GM23338 (cell line): ENCODE results near the gene DIS3L. TPM values are rescaled to one million over a fixed set of nuclear protein-coding genes. Genes with fewer than 3 reads are reported as not detected.

ENCODE experiments used
- ATAC-seq: fragments of 200-7000 bp; cut with Tn5 transposase; 3 replicates; pipeline ENCODE4 v1.9.1; 2020
- DNase-seq: peaks from one replicate; pipeline ENCODE4 v3.0.0-alpha.2; 2015; ENCODE audit warnings: low spot score
- H2AFZ ChIP-seq: fragments of 200-600 bp; sonication (generic); 2 replicates; pipeline ENCODE4 v1.8.0; 2016; ENCODE audit warnings: antibody characterized with exemption, mild to moderate bottlenecking, moderate library complexity
- H3F3A ChIP-seq: fragments of 200-600 bp; sonication (generic); replicated peaks from 2 replicates; pipeline ENCODE4 v1.8.0; 2017; ENCODE audit warnings: antibody characterized with exemption, mixed run types, low read depth
- H3K27ac ChIP-seq: fragments of 200-600 bp; sonication (generic); 2 replicates; pipeline ENCODE4 v1.6.1; 2016; ENCODE audit warnings: low read depth
- H3K27me3 ChIP-seq: fragments of 200-600 bp; sonication (generic); 2 replicates; pipeline ENCODE4 v1.8.0; 2016; ENCODE audit warnings: mild to moderate bottlenecking, mixed run types, moderate library complexity; ENCODE audit not compliant: insufficient read depth
- H3K36me3 ChIP-seq: fragments of 200-600 bp; sonication (generic); 2 replicates; pipeline ENCODE4 v1.8.0; 2016; ENCODE audit warnings: mild to moderate bottlenecking; ENCODE audit not compliant: insufficient read depth
- H3K4me1 ChIP-seq: fragments of 200-600 bp; sonication (generic); 2 replicates; pipeline ENCODE4 v1.8.0; 2016; ENCODE audit warnings: mild to moderate bottlenecking, moderate library complexity; ENCODE audit not compliant: insufficient read depth
- H3K4me2 ChIP-seq: fragments of 200-600 bp; sonication (generic); 2 replicates; pipeline ENCODE4 v1.7.1; 2017; ENCODE audit warnings: mixed run types
- H3K4me3 ChIP-seq: fragments of 200-600 bp; sonication (generic); 2 replicates; pipeline ENCODE4 v1.6.1; 2016; ENCODE audit warnings: mixed run types
- H3K79me2 ChIP-seq: fragments of 200-600 bp; sonication (generic); replicated peaks from 2 replicates; pipeline ENCODE4 v1.8.0; 2017; ENCODE audit warnings: mild to moderate bottlenecking; ENCODE audit not compliant: insufficient read depth
- H3K9me2 ChIP-seq: fragments of 200-600 bp; sonication (generic); 2 replicates; pipeline ENCODE4 v1.8.0; 2017; ENCODE audit not compliant: insufficient read depth
- H4K20me1 ChIP-seq: fragments of 200-600 bp; sonication (generic); replicated peaks from 2 replicates; pipeline ENCODE4 v1.8.0; 2017; ENCODE audit warnings: mild to moderate bottlenecking; ENCODE audit not compliant: insufficient read depth
- H3K27ac Mint-ChIP-seq: 2 replicates; pipeline ENCODE4 v1.8.0; 2020; ENCODE audit warnings: inconsistent platforms, mild to moderate bottlenecking, moderate library complexity, mixed read lengths
- H3K27me3 Mint-ChIP-seq: 3 replicates; pipeline ENCODE4 v1.8.0; 2022; ENCODE audit warnings: low read depth, mild to moderate bottlenecking, moderate library complexity, mixed read lengths, inconsistent platforms; ENCODE audit not compliant: insufficient read depth, poor library complexity
- H3K36me3 Mint-ChIP-seq: 3 replicates; pipeline ENCODE4 v1.8.0; 2021; ENCODE audit warnings: low read depth, mild to moderate bottlenecking, inconsistent platforms, moderate library complexity, mixed read lengths
- H3K4me1 Mint-ChIP-seq: 3 replicates; pipeline ENCODE4 v1.8.0; 2020; ENCODE audit warnings: mild to moderate bottlenecking, inconsistent platforms, mixed read lengths
- H3K4me3 Mint-ChIP-seq: 3 replicates; pipeline ENCODE4 v1.8.0; 2021; ENCODE audit warnings: moderate library complexity, mild to moderate bottlenecking, inconsistent platforms, mixed read lengths
- H3K9me3 Mint-ChIP-seq: 3 replicates; pipeline ENCODE4 v1.8.0; 2020; ENCODE audit warnings: moderate library complexity, mild to moderate bottlenecking, inconsistent platforms, mixed read lengths
- CREB1 ChIP-seq: fragments of 250-450 bp; sonication (Bioruptor Pico); IDR thresholded peaks from 2 replicates; pipeline ENCODE4 v1.5.0; 2020; ENCODE audit warnings: low read depth, mild to moderate bottlenecking, moderate library complexity
- EZH2 ChIP-seq: fragments of 200-600 bp; sonication (generic); IDR thresholded peaks from one replicate; pipeline ENCODE4 v1.8.0; 2017; ENCODE audit warnings: antibody characterized with exemption, mild to moderate bottlenecking, low read depth; ENCODE audit not compliant: unreplicated experiment
- EZH2phosphoT487 ChIP-seq: fragments of 200-600 bp; sonication (generic); IDR thresholded peaks from one replicate; pipeline ENCODE4 v1.8.1; 2018; ENCODE audit warnings: antibody characterized with exemption; ENCODE audit not compliant: unreplicated experiment
- JUNB ChIP-seq: IDR thresholded peaks from one replicate; pipeline ENCODE4 v1.6.1; 2016; ENCODE audit warnings: antibody characterized with exemption; ENCODE audit not compliant: unreplicated experiment
- NANOG ChIP-seq: IDR thresholded peaks from 2 replicates; pipeline ENCODE4 v1.6.1; 2016; ENCODE audit warnings: antibody characterized with exemption, borderline replicate concordance
- POLR2AphosphoS5 ChIP-seq: IDR thresholded peaks from 2 replicates; pipeline ENCODE4 v1.6.1; 2016; ENCODE audit warnings: antibody characterized with exemption, low read depth
- STAT1 ChIP-seq: IDR thresholded peaks from one replicate; pipeline ENCODE4 v1.6.1; 2016; ENCODE audit warnings: antibody characterized with exemption; ENCODE audit not compliant: unreplicated experiment
- ZNF114 ChIP-seq: fragments of 250-450 bp; sonication (Bioruptor Pico); IDR thresholded peaks from 2 replicates; pipeline ENCODE4 v1.5.0; 2020; ENCODE audit warnings: mild to moderate bottlenecking, moderate library complexity
- ZNF331 ChIP-seq: fragments of 250-450 bp; sonication (Bioruptor Pico); IDR thresholded peaks from 2 replicates; pipeline ENCODE4 v1.5.0; 2020; ENCODE audit warnings: low read depth, mild to moderate bottlenecking, moderate library complexity
- polyA plus RNA-seq: library from polyadenylated mRNA; unstranded; fragments of >200 nt; fragmentation: Nextera tagmentation; extraction: Ambion mirVana; gene quantifications from 2 replicates; pipeline ENCODE4 v1.2.1, GENCODE V29; 2016
- total RNA-seq: library from RNA; depleted of rRNA; stranded (reverse); fragments of >200 nt; shearing (Covaris generic); gene quantifications from 2 replicates; pipeline ENCODE4 v1.2.3, GENCODE V29; 2014
- TF ChIP-seq, protein P1 (sequence below): IDR thresholded peaks from 2 replicates; pipeline ENCODE4 v1.6.1; 2016; ENCODE audit warnings: antibody characterized with exemption
- TF ChIP-seq, protein P2 (sequence below): IDR thresholded peaks from one replicate; pipeline ENCODE4 v1.6.1; 2018; ENCODE audit warnings: antibody characterized with exemption; ENCODE audit not compliant: unreplicated experiment
- TF ChIP-seq, protein P3 (sequence below): fragments of 250-450 bp; sonication (Bioruptor Pico); IDR thresholded peaks from 2 replicates; pipeline ENCODE4 v1.5.0; 2020; ENCODE audit warnings: mild to moderate bottlenecking, moderate library complexity
- TF ChIP-seq, protein P4 (sequence below), 2 experiments: fragments of 200-600 bp in 1 of 2; sonication (generic) in 1 of 2; conservative IDR thresholded peaks; 2 replicates each; pipeline versions ENCODE4 v1.5.1 to v1.6.1; 2016 to 2017; ENCODE audit warnings: antibody characterized with exemption in 2 of 2, low read depth in 2 of 2, mild to moderate bottlenecking in 2 of 2, moderate library complexity in 1 of 2

DIS3L gene
- total and polyA plus RNA-seq, 2 experiments from 2014 or later = 8.9 to 21.8 TPM

GRCh38 chr15:66378814-66379430, 85.6 kb downstream of the DIS3L start:
- ATAC-seq (no peak), DNase-seq (no peak)
- no peaks in the 10 kb centered on the region for H3K36me3 Mint-ChIP-seq
- Histone ChIP-seq H3K36me3 (no peaks in the 10 kb centered on the region), H2AFZ (no peak overlapping the region), H3K27me3 (no peaks in the 10 kb centered on the region), H3K4me3 (no peak overlapping the region), H3K27ac (no peak overlapping the region), H4K20me1 (no peaks in the 10 kb centered on the region), H3K4me1 (no peaks in the 10 kb centered on the region), H3F3A (no peaks in the 10 kb centered on the region), H3K79me2 (no peaks in the 10 kb centered on the region), H3K9me2 (no peaks in the 10 kb centered on the region), H3K4me2 (no peak overlapping the region)
- H3K9me3 Mint-ChIP-seq = peaks cover 10% of the 10 kb centered on the region; the same call in 2 of the 3 replicates
- no peak overlapping the region for H3K27ac Mint-ChIP-seq
- no peaks in the 10 kb centered on the region for H3K4me1 Mint-ChIP-seq
- H3K4me3 Mint-ChIP-seq = no peak overlapping the region
- TF ChIP-seq, protein P1, sequence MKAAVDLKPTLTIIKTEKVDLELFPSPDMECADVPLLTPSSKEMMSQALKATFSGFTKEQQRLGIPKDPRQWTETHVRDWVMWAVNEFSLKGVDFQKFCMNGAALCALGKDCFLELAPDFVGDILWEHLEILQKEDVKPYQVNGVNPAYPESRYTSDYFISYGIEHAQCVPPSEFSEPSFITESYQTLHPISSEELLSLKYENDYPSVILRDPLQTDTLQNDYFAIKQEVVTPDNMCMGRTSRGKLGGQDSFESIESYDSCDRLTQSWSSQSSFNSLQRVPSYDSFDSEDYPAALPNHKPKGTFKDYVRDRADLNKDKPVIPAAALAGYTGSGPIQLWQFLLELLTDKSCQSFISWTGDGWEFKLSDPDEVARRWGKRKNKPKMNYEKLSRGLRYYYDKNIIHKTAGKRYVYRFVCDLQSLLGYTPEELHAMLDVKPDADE = no peak
- no peak for TF ChIP-seq STAT1
- TF ChIP-seq, protein P2, sequence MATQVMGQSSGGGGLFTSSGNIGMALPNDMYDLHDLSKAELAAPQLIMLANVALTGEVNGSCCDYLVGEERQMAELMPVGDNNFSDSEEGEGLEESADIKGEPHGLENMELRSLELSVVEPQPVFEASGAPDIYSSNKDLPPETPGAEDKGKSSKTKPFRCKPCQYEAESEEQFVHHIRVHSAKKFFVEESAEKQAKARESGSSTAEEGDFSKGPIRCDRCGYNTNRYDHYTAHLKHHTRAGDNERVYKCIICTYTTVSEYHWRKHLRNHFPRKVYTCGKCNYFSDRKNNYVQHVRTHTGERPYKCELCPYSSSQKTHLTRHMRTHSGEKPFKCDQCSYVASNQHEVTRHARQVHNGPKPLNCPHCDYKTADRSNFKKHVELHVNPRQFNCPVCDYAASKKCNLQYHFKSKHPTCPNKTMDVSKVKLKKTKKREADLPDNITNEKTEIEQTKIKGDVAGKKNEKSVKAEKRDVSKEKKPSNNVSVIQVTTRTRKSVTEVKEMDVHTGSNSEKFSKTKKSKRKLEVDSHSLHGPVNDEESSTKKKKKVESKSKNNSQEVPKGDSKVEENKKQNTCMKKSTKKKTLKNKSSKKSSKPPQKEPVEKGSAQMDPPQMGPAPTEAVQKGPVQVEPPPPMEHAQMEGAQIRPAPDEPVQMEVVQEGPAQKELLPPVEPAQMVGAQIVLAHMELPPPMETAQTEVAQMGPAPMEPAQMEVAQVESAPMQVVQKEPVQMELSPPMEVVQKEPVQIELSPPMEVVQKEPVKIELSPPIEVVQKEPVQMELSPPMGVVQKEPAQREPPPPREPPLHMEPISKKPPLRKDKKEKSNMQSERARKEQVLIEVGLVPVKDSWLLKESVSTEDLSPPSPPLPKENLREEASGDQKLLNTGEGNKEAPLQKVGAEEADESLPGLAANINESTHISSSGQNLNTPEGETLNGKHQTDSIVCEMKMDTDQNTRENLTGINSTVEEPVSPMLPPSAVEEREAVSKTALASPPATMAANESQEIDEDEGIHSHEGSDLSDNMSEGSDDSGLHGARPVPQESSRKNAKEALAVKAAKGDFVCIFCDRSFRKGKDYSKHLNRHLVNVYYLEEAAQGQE = no peak
- TF ChIP-seq, protein P3, sequence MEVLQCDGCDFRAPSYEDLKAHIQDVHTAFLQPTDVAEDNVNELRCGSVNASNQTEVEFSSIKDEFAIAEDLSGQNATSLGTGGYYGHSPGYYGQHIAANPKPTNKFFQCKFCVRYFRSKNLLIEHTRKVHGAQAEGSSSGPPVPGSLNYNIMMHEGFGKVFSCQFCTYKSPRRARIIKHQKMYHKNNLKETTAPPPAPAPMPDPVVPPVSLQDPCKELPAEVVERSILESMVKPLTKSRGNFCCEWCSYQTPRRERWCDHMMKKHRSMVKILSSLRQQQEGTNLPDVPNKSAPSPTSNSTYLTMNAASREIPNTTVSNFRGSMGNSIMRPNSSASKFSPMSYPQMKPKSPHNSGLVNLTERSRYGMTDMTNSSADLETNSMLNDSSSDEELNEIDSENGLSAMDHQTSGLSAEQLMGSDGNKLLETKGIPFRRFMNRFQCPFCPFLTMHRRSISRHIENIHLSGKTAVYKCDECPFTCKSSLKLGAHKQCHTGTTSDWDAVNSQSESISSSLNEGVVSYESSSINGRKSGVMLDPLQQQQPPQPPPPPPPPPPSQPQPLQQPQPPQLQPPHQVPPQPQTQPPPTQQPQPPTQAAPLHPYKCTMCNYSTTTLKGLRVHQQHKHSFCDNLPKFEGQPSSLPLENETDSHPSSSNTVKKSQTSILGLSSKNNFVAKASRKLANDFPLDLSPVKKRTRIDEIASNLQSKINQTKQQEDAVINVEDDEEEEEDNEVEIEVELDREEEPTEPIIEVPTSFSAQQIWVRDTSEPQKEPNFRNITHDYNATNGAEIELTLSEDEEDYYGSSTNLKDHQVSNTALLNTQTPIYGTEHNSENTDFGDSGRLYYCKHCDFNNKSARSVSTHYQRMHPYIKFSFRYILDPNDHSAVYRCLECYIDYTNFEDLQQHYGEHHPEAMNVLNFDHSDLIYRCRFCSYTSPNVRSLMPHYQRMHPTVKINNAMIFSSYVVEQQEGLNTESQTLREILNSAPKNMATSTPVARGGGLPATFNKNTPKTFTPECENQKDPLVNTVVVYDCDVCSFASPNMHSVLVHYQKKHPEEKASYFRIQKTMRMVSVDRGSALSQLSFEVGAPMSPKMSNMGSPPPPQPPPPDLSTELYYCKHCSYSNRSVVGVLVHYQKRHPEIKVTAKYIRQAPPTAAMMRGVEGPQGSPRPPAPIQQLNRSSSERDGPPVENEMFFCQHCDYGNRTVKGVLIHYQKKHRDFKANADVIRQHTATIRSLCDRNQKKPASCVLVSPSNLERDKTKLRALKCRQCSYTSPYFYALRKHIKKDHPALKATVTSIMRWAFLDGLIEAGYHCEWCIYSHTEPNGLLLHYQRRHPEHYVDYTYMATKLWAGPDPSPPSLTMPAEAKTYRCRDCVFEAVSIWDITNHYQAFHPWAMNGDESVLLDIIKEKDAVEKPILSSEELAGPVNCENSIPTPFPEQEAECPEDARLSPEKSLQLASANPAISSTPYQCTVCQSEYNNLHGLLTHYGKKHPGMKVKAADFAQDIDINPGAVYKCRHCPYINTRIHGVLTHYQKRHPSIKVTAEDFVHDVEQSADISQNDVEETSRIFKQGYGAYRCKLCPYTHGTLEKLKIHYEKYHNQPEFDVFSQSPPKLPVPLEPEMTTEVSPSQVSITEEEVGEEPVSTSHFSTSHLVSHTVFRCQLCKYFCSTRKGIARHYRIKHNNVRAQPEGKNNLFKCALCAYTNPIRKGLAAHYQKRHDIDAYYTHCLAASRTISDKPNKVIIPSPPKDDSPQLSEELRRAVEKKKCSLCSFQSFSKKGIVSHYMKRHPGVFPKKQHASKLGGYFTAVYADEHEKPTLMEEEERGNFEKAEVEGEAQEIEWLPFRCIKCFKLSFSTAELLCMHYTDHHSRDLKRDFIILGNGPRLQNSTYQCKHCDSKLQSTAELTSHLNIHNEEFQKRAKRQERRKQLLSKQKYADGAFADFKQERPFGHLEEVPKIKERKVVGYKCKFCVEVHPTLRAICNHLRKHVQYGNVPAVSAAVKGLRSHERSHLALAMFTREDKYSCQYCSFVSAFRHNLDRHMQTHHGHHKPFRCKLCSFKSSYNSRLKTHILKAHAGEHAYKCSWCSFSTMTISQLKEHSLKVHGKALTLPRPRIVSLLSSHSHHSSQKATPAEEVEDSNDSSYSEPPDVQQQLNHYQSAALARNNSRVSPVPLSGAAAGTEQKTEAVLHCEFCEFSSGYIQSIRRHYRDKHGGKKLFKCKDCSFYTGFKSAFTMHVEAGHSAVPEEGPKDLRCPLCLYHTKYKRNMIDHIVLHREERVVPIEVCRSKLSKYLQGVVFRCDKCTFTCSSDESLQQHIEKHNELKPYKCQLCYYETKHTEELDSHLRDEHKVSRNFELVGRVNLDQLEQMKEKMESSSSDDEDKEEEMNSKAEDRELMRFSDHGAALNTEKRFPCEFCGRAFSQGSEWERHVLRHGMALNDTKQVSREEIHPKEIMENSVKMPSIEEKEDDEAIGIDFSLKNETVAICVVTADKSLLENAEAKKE (CRISPR knock-in tag) = no peak
- TF ChIP-seq CREB1 = no peak
- no peak for TF ChIP-seq JUNB
- TF ChIP-seq NANOG = no peak
- no peak for TF ChIP-seq EZH2phosphoT487
- TF ChIP-seq ZNF331 (CRISPR knock-in tag) = no peak
- TF ChIP-seq POLR2AphosphoS5 = no peak
- TF ChIP-seq, protein P4, sequence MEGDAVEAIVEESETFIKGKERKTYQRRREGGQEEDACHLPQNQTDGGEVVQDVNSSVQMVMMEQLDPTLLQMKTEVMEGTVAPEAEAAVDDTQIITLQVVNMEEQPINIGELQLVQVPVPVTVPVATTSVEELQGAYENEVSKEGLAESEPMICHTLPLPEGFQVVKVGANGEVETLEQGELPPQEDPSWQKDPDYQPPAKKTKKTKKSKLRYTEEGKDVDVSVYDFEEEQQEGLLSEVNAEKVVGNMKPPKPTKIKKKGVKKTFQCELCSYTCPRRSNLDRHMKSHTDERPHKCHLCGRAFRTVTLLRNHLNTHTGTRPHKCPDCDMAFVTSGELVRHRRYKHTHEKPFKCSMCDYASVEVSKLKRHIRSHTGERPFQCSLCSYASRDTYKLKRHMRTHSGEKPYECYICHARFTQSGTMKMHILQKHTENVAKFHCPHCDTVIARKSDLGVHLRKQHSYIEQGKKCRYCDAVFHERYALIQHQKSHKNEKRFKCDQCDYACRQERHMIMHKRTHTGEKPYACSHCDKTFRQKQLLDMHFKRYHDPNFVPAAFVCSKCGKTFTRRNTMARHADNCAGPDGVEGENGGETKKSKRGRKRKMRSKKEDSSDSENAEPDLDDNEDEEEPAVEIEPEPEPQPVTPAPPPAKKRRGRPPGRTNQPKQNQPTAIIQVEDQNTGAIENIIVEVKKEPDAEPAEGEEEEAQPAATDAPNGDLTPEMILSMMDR (conservative IDR thresholded peaks at IDR 0.05; ENCODE audit: low read depth in 2 of 2) = no peak
- TF ChIP-seq ZNF114 (CRISPR knock-in tag) = no peak
- TF ChIP-seq EZH2 = no peak
- H3K27me3 Mint-ChIP-seq = peaks cover 2% of the 10 kb centered on the region
